ENCODE measurements around the gene MAFB. TPM values are rescaled to one million over a fixed set of nuclear protein-coding genes. Genes with fewer than 3 reads are reported as not detected.

The MAFB gene
- polyA plus RNA-seq, 1 donor (not counting 4 experiments of a cell fraction or from before 2014, with no cell fraction given) = 1.7 TPM

GRCh38 chr20:40663991-40664880 lies 24.8 kb downstream of the MAFB start:
- Histone ChIP-seq H3K9me3 (ENCODE audit: control insufficient read depth, low read depth, low read length) (no peaks in the 10 kb centered on the region), H2AFZ (ENCODE audit: control insufficient read depth, low read length) (no peak overlapping the region), H3K79me2 (ENCODE audit: control insufficient read depth, insufficient read depth, low read length) (no peaks in the 10 kb centered on the region), H3K36me3 (ENCODE audit: control insufficient read depth in 2 of 2, extremely low read depth in 1 of 2, insufficient read depth in 2 of 2, low read length in 2 of 2) (no peaks in the 10 kb centered on the region), H3K9me1 (ENCODE audit: control insufficient read depth, extremely low read depth, insufficient read depth, low read length) (no peaks in the 10 kb centered on the region), H3K4me3 (ENCODE audit: control insufficient read depth in 2 of 3, extremely low read depth in 1 of 3, insufficient read depth in 2 of 3, low read depth in 1 of 3, low read length in 3 of 3) (no peak overlapping the region), H4K20me1 (ENCODE audit: control insufficient read depth, extremely low read depth, insufficient read depth, low read length) (no peaks in the 10 kb centered on the region), H3K27me3 (ENCODE audit: control insufficient read depth, extremely low read depth, insufficient read depth, low read length) (peaks cover 4% of the 10 kb centered on the region), H3K4me2 (ENCODE audit: control insufficient read depth, extremely low read depth, insufficient read depth, low read depth, low read length) (no peak overlapping the region), H3K9ac (ENCODE audit: control insufficient read depth, extremely low read depth, insufficient read depth, low read length) (no peak overlapping the region), H3K27ac (ENCODE audit: control insufficient read depth, insufficient read depth, low read length) (no peak overlapping the region), H3K4me1 (ENCODE audit: control insufficient read depth, extremely low read depth, insufficient read depth, low read length) (peaks cover 5% of the 10 kb centered on the region)
- DNase-seq (ENCODE audit: low read depth, low spot score) (no peak), FAIRE-seq (no peak)
- dilution Hi-C loops (cut with MboI; ENCODE audit: extremely low pct_ligation_motif_present, low sequenced_read_pairs) = loop anchor here (25.0 kb wide), 1 partner anchor 177 kb away; no protein-coding TSS in a partner anchor
- no peak for TF ChIP-seq EZH2 (IDR thresholded peaks at IDR 0.05; ENCODE audit: low read length)
- no peak for TF ChIP-seq CTCF (optimal IDR thresholded peaks at IDR 0.05 in 1 of 3, IDR thresholded peaks at IDR 0.05 in 1 of 3, conservative IDR thresholded peaks at IDR 0.05 in 1 of 3; ENCODE audit: extremely low read depth in 1 of 3, insufficient read depth in 2 of 3, low read length in 3 of 3)

- dilution Hi-C loops (cut with MboI; ENCODE audit: extremely low pct_ligation_motif_present, low sequenced_read_pairs) = loop anchor here (25.0 kb wide), 1 partner anchor 176 kb away; no protein-coding TSS in a partner anchor
Measured at GRCh38 chr20:40663304-40663790, 25.7 kb downstream of the MAFB start.

More at GRCh38 chr20:40663304-40663790, 25.7 kb downstream of the MAFB start:
- no peak for TF ChIP-seq CTCF (optimal IDR thresholded peaks at IDR 0.05 in 1 of 3, IDR thresholded peaks at IDR 0.05 in 1 of 3, conservative IDR thresholded peaks at IDR 0.05 in 1 of 3; ENCODE audit: extremely low read depth in 1 of 3, insufficient read depth in 2 of 3, low read length in 3 of 3)
- TF ChIP-seq EZH2 (IDR thresholded peaks at IDR 0.05; ENCODE audit: low read length) = no peak
- no peaks in the 10 kb centered on the region for H3K36me3 ChIP-seq (ENCODE audit: control insufficient read depth in 2 of 2, extremely low read depth in 1 of 2, insufficient read depth in 2 of 2, low read length in 2 of 2)
- no peak for FAIRE-seq
- H3K9me1 ChIP-seq (ENCODE audit: control insufficient read depth, extremely low read depth, insufficient read depth, low read length) = no peaks in the 10 kb centered on the region
- H2AFZ ChIP-seq (ENCODE audit: control insufficient read depth, low read length) = no peak overlapping the region
- no peaks in the 10 kb centered on the region for H3K79me2 ChIP-seq (ENCODE audit: control insufficient read depth, insufficient read depth, low read length)
- no peak overlapping the region for H3K4me2 ChIP-seq (ENCODE audit: control insufficient read depth, extremely low read depth, insufficient read depth, low read depth, low read length)
- DNase-seq (ENCODE audit: low read depth, low spot score) = no peak
- H3K9me3 ChIP-seq (ENCODE audit: control insufficient read depth, low read depth, low read length) = no peaks in the 10 kb centered on the region
- no peak overlapping the region for H3K9ac ChIP-seq (ENCODE audit: control insufficient read depth, extremely low read depth, insufficient read depth, low read length)
- H3K27me3 ChIP-seq (ENCODE audit: control insufficient read depth, extremely low read depth, insufficient read depth, low read length) = peaks cover 4% of the 10 kb centered on the region
- H3K27ac ChIP-seq (ENCODE audit: control insufficient read depth, insufficient read depth, low read length) = no peak overlapping the region
- no peak overlapping the region for H3K4me3 ChIP-seq (ENCODE audit: control insufficient read depth in 2 of 3, extremely low read depth in 1 of 3, insufficient read depth in 2 of 3, low read depth in 1 of 3, low read length in 3 of 3)
- H3K4me1 ChIP-seq (ENCODE audit: control insufficient read depth, extremely low read depth, insufficient read depth, low read length) = peaks cover 3% of the 10 kb centered on the region
- H4K20me1 ChIP-seq (ENCODE audit: control insufficient read depth, extremely low read depth, insufficient read depth, low read length) = no peaks in the 10 kb centered on the region
